ENCODE measurements around the gene PRTFDC1. TPM values are rescaled to one million over a fixed set of nuclear protein-coding genes. Genes with fewer than 3 reads are reported as not detected.
"Not testable (repeated sequence)": the region's sequence is repeated elsewhere in the genome, so short reads cannot be mapped to it uniquely, and the experiment has no call there.

Gene PRTFDC1
- total and polyA plus RNA-seq, 2 donors (not counting 3 experiments of a cell fraction or from before 2014, with no cell fraction given) = 22.0 to 27.0 TPM

DNA sequence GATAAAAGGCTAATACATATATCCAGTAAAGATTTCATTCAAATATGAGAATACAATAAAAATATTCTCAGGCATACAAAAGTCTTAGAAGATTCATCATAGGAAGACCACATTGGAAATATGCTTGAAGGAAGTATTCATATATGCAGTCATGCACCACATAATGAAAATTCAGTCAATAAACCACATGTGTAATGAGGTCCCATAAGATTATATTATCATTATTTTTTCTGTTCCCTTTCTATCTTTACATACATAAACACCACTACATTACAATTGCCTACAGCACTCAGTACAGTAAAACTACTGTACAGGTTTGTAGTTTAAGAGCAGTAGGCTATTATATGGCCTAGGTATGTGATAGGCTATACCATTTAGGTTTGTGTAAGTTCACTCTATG, 111.6 kb downstream of the PRTFDC1 start:
- H3K36me3 ChIP-seq (ENCODE audit: control insufficient read depth in 2 of 2, extremely low read depth in 1 of 2, insufficient read depth in 2 of 2, low read length in 2 of 2) = no peaks in the 10 kb centered on the region
- FAIRE-seq = no peak
- H3K27ac ChIP-seq (ENCODE audit: insufficient read depth, low read depth, low read length) = no peak overlapping the region
- no peaks in the 10 kb centered on the region for H3K27me3 ChIP-seq (ENCODE audit: control insufficient read depth in 2 of 2, insufficient read depth in 2 of 2, low read length in 2 of 2)
- H3K4me3 ChIP-seq (replicated peaks in 1 of 3; ENCODE audit: insufficient read depth in 1 of 3, low read depth in 1 of 3, low read length in 3 of 3) = no peak overlapping the region
- no TSS peak for BruUV-seq (replicated peaks)
- H3K4me1 ChIP-seq (ENCODE audit: control insufficient read depth, extremely low read depth, insufficient read depth, low read length) = no peaks in the 10 kb centered on the region
- ChIA-PET CTCF (no interaction called here), POLR2A (no interaction called here)
- H3K9me3 ChIP-seq (replicated peaks; ENCODE audit: control insufficient read depth, insufficient read depth, low read length) = no peaks in the 10 kb centered on the region
- intact Hi-C loops (cut with micrococcal nuclease) (no loop called here), dilution Hi-C loops (cut with MboI; ENCODE audit: extremely low pct_ligation_motif_present, low sequenced_read_pairs) (no loop called here)
- TF ChIP-seq EZH2 (IDR thresholded peaks at IDR 0.05; ENCODE audit: borderline replicate concordance, low read depth, low read length, severe bottlenecking) (no peak), FOS (IDR thresholded peaks at IDR 0.05; ENCODE audit: borderline replicate concordance, insufficient read depth, low read length) (no peak), GATA2 (IDR thresholded peaks at IDR 0.05; ENCODE audit: insufficient read depth, insufficient read length, low read depth, low read length) (no peak), POLR2A (IDR thresholded peaks at IDR 0.05; ENCODE audit: low read depth, low read length) (no peak), POLR2AphosphoS5 (IDR thresholded peaks at IDR 0.05; ENCODE audit: insufficient read depth, low read depth, low read length) (no peak)
- TF ChIP-seq, protein P1, sequence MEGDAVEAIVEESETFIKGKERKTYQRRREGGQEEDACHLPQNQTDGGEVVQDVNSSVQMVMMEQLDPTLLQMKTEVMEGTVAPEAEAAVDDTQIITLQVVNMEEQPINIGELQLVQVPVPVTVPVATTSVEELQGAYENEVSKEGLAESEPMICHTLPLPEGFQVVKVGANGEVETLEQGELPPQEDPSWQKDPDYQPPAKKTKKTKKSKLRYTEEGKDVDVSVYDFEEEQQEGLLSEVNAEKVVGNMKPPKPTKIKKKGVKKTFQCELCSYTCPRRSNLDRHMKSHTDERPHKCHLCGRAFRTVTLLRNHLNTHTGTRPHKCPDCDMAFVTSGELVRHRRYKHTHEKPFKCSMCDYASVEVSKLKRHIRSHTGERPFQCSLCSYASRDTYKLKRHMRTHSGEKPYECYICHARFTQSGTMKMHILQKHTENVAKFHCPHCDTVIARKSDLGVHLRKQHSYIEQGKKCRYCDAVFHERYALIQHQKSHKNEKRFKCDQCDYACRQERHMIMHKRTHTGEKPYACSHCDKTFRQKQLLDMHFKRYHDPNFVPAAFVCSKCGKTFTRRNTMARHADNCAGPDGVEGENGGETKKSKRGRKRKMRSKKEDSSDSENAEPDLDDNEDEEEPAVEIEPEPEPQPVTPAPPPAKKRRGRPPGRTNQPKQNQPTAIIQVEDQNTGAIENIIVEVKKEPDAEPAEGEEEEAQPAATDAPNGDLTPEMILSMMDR (IDR thresholded peaks at IDR 0.05; ENCODE audit: extremely low read depth in 1 of 2, insufficient read depth in 1 of 2, low read depth in 1 of 2, low read length in 2 of 2) = no peak
- TF ChIP-seq, protein P2, sequence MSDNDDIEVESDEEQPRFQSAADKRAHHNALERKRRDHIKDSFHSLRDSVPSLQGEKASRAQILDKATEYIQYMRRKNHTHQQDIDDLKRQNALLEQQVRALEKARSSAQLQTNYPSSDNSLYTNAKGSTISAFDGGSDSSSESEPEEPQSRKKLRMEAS (IDR thresholded peaks at IDR 0.05; ENCODE audit: insufficient read depth, insufficient read length) = no peak
- no peak for DNase-seq (ENCODE audit: low read depth, low spot score)
- no peaks in the 10 kb centered on the region for H3K79me2 ChIP-seq (ENCODE audit: control insufficient read depth, insufficient read depth, low read length)
- no peak overlapping the region for H3K9ac ChIP-seq (replicated peaks; ENCODE audit: extremely low read depth, insufficient read depth, low read length)
- H4K20me1 ChIP-seq (replicated peaks; ENCODE audit: control insufficient read depth, extremely low read depth, insufficient read depth, low read length) = no peaks in the 10 kb centered on the region
- no peaks in the 10 kb centered on the region for H3K9me1 ChIP-seq (replicated peaks; ENCODE audit: control insufficient read depth, extremely low read depth, insufficient read depth, low read length)
- no peak overlapping the region for H3K4me2 ChIP-seq (ENCODE audit: insufficient read depth, low read length)
- no peak overlapping the region for H2AFZ ChIP-seq (ENCODE audit: low read depth, low read length)

DNA sequence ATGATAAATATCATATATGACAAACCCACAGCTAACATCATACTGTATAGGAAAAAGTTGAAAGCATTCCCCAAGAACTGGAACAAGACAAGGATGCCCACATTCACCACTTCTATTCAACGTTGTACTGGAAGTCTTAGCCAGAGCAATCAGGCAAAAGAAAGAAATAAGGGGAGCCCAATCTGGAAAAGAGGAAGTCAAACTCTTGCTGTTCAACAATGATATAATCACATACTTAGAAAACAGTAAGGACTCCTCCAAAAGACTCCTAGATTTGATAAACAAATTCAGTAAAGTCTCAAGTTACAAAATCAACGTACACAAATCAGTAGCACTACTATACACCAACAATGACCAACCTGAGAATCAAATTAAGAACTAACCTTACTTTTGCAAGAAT, 114.6 kb downstream of the PRTFDC1 start:
- not testable (repeated sequence) for H3K4me2 ChIP-seq (ENCODE audit: insufficient read depth, low read length)

More for the DNA sequence above, 114.6 kb downstream of the PRTFDC1 start:
- H3K36me3 ChIP-seq (ENCODE audit: control insufficient read depth in 2 of 2, extremely low read depth in 1 of 2, insufficient read depth in 2 of 2, low read length in 2 of 2); H3K4me1 ChIP-seq (ENCODE audit: control insufficient read depth, extremely low read depth, insufficient read depth, low read length); H3K79me2 ChIP-seq (ENCODE audit: control insufficient read depth, insufficient read depth, low read length); H3K9ac ChIP-seq (replicated peaks; ENCODE audit: extremely low read depth, insufficient read depth, low read length); H3K27me3 ChIP-seq (ENCODE audit: control insufficient read depth in 2 of 2, insufficient read depth in 2 of 2, low read length in 2 of 2); dilution Hi-C loops (cut with MboI; ENCODE audit: extremely low pct_ligation_motif_present, low sequenced_read_pairs); H3K4me3 ChIP-seq (replicated peaks in 1 of 3; ENCODE audit: insufficient read depth in 1 of 3, low read depth in 1 of 3, low read length in 3 of 3); H2AFZ ChIP-seq (ENCODE audit: low read depth, low read length); BruUV-seq (replicated peaks); intact Hi-C loops (cut with micrococcal nuclease); H3K9me3 ChIP-seq (replicated peaks; ENCODE audit: control insufficient read depth, insufficient read depth, low read length); H4K20me1 ChIP-seq (replicated peaks; ENCODE audit: control insufficient read depth, extremely low read depth, insufficient read depth, low read length); H3K27ac ChIP-seq (ENCODE audit: insufficient read depth, low read depth, low read length); H3K9me1 ChIP-seq (replicated peaks; ENCODE audit: control insufficient read depth, extremely low read depth, insufficient read depth, low read length); DNase-seq (ENCODE audit: low read depth, low spot score); POLR2A ChIA-PET: not testable (repeated sequence)
- peak; percentile 35 for FAIRE-seq
- CTCF ChIA-PET = interaction anchor here (1.0 to 1.3 kb wide), 3 partner anchors 20 to 220 kb away, joined by 3 to 4 read pairs (median 4); no protein-coding TSS in a partner anchor

All from endothelial cell of umbilical vein (primary cell).